CD4-positive, alpha-beta T cell treated with Interleukin-15 for 1 hour (primary cell): ENCODE data around the gene TMC1.

Experiments
- DNase-seq: peaks from one replicate; pipeline ENCODE4 v3.0.0-alpha.2; 2020

TMC1 gene

GRCh38 chr9:72685911-72686310 is 164.5 kb downstream of the TMC1 start:
- DNase-seq, result no peak

- DNase-seq, result no peak
Observed at GRCh38 chr9:72687331-72687730, 165.9 kb downstream of the TMC1 start.

DNA sequence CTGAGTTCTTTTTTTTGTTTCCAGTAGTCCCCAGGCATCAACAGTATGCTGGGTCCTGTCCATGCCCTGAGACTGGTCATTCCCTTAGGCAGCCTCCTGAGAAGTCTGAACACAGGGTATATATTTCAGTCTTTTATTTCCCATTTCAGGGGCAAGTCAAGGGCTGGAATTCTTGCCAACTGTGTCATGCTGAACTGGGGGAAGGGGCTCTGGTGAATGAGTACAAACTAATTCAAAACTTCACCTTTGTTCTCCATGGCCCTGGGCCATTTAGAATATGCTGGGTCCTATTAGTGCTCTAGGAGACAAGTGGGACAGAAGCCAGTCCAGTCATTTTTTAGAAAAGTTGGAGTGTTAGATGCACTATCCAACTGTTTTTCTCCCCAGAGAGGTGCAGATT is 170.3 kb downstream of the TMC1 start:
- no peak for DNase-seq

DNA sequence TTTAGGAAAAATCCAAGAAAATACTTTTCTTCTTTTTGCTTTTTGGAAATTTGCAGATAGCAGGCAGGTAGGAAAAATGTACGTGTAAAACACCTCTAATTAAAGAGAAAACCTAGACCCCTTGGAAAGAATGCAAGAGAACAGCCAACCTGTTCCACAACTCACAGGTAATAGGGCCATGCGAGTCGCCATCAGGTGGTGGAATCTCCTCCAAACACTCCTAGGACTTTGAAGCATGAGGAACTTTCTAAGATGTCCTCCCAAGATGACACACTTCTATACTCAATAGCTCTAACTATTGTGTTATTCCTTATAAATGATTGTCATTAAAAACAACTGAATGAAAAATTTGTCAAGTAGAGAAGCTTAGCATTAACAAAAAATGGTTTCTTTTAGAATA is 174.0 kb downstream of the TMC1 start:
- DNase-seq, result no peak

- no peak for DNase-seq
Observed at GRCh38 chr9:72696511-72696910, 175.1 kb downstream of the TMC1 start.

GRCh38 chr9:72701510-72701909 is 180.1 kb downstream of the TMC1 start:
- DNase-seq, result no peak

DNA sequence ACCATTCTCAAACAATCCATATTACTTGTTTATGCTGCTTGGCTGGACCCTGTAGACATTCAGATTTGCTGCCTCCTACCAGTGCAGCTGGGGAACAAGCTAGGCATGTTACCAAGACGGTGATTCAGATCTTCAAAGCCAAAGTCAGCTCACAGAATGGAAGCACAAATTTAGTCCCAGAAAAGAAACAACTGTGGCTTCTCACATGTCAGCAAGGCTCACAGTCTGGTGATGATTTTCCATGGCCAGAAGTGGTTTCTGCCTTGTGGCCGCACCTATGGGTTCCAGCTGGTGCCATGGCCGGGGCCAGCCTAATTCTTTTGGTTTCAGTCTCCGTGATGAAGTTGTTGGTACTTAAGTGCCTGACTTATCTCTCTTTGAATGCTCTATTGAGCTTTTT is 182.2 kb downstream of the TMC1 start:
- no peak for DNase-seq

GRCh38 chr9:72704688-72705375 is 183.4 kb downstream of the TMC1 start:
- no peak for DNase-seq

- DNase-seq, result no peak
Observed at GRCh38 chr9:72718503-72718902, 197.1 kb downstream of the TMC1 start.

GRCh38 chr9:72721067-72721466 is 199.7 kb downstream of the TMC1 start:
- no peak for DNase-seq

GRCh38 chr9:72726947-72727346 is 205.5 kb downstream of the TMC1 start:
- no peak for DNase-seq

DNA sequence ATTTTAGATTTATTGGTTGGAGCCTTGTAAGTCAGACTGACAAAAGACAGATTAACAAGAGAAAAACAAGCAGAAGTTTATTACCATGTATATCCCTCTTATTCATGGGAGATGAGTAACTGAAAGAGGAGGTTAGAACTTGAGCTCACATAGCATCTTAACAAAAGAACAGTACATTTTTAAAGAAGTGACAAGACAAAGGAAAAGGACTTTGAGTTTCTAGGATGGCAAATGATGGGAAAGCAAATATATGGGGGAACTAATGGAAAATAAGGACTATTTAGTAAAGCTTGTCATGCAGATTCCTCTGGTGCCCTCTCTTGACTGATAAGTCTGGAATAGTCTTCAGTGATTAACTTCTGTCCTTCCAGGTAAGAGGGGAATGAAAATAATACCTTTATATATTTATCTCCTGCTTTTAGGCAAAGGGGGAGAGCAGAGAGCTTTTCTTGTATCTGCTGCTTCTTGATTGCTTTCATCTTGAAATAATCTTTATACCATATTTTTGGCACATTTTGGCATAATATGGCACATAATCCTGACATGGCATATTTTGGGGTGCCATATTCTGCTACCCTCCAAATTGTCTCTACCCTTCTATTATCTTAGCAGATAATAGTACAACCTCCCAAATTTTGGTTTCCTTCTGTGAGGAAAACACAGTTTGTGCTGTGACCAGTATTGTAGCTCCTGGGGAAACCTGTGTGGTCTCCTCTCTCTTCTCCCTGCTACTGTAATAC is 206.8 kb downstream of the TMC1 start:
- DNase-seq, result no peak

DNA sequence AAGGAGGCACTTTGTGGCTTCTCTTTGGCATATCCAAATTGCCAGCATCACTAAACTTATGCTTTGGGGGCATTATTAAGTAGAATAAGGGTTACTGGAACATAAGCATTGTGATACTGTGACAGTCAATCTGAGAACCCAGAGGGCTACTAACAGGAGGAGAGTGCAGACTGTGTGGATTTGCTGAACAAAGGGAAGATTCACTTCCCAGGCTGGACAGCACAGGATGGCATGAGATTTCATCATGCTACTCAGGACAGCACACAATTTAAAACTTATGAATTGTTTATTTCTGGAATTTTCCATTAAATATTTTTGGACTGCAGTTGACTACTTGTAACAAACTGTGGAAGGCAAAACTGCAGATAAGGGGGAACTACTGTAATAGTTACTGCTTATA is 212.5 kb downstream of the TMC1 start:
- no peak for DNase-seq

DNA sequence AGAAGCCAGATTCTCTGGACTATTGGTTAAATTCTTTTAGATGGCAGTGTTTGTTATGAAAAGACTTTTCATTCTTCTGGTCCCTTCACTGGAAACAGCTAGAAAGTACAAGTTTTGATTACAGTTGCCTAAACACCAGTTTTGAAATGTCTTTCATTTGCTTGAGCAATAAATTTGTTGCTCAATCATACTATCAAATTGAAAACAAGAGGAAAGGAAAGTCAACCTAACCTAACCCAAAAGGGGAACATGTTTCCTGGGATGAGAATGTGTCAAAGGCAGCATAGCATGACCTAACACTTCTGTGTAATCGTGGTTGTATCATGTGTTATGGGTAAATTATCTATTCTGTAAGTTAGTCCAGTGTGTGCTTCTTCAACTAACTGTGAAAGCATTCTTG is 213.2 kb downstream of the TMC1 start:
- DNase-seq, result no peak

DNA sequence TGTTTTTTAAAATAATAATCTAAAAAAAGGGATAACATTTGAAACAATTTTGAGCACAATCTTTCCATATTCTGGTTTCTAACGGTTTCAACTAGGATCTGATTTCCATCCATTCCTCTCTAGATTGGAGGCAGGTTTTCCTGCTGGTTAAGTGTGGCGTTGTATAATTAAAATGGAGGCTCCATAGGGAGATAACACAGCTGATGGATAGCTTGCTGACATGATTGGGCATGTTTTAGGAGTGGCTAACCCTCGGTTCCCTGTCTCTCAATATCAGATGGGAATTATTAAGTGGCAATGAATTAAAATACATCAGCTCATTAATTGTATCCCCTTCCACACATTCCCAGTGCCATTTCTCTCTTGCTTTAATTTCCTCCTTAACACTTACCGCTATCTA is 222.4 kb downstream of the TMC1 start:
- no peak for DNase-seq

DNA sequence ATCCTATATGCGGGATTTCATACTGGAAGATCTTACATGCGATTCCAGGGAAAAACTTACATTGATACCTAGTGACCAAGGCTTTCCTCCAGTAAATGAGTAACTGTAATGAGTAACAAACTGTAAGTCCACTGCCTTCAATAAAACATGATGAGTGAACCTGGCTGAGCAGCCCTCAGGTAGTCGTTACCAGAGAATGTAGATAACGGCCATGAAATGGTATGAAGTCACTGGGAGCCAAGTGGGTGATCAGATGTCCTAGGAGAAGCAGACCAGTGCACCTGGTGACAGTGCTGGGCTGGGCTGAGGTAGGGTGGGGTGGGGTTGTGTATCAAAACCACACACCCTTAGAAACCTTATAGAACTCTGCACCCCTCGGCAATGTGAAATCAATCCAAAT is 227.9 kb downstream of the TMC1 start:
- DNase-seq, result no peak

- DNase-seq, result no peak
Observed at GRCh38 chr9:72751541-72751940, 230.1 kb downstream of the TMC1 start.

- no peak for DNase-seq
Observed at GRCh38 chr9:72753266-72753893, 232.0 kb downstream of the TMC1 start.

DNA sequence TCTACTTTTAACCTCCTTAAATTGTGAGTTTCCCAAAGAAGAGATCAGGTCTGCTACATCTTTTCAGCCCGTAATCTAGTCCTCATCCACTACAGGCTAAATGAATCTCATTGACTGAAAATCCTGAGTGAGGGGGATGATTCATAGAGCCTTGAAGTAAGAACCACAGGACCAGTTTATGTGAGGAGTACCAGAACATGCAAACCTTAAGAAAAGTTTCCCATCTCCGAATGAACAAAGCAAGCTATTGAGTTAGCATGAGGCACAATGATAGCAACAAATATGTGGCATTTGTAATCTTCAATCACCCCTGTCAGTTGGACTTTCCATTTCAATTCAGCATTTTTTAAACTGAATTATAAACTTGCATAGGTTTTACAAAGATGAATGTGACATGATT is 234.4 kb downstream of the TMC1 start:
- no peak for DNase-seq

DNA sequence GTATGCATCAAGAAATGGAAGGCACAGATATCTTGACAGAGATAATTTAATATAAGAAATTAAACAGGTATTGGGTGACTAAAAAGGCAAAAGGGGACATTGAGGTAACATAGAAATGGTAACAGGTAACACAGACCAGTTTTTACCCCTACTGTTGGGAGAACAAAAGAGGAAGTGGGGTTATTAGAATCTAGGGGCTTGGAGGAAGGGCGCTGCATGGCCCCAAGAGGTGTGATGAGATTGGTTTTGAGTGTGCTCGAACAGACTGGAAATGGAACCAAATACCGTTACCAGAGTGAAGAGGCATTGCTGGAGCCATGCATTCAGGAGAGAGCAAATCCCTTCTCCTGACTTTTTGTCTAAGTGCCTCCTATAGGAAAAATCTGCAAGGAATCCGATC is 237.5 kb downstream of the TMC1 start:
- no peak for DNase-seq

DNA sequence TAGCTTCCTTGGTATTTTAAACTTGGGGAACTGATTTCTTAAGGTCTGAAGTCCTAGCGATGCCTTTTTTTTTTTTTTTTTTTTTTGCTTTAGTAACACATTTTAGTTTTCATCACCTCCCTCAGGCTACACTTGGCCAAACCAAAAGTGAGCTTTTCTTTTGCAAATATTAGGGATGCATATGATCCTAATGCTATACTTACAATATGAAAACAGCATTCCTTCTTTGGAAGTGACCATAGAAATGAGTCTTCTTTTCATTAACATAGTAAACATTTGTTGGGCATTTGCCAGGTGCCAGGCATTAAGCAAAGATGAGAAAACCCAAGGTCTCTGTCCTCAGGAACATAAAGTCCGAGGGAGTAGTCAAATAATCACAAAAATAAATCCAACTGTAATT is 241.6 kb downstream of the TMC1 start:
- DNase-seq, result no peak

- DNase-seq, result no peak
Observed at GRCh38 chr9:72769546-72769945, 248.1 kb downstream of the TMC1 start.

- no peak for DNase-seq
Observed at GRCh38 chr9:72772661-72773060, 251.3 kb downstream of the TMC1 start.

DNA sequence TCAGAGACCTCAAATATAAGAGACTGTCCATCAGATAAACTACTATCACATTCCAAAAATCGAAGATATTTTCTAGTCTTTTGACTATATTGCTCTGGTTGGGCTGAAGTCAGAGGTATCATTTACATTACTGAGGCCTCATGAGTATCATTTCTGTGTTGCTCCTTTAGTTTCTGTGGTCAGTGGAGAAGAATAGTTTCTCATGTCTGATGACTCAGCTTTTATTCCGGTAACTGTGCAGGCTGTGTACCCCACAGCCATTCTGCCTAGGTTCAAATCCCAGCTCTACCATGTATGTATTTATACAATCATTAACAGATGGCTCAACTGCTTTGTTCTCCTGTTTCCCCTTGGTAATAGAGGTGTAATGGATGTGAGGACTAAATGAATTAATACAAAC is 252.2 kb downstream of the TMC1 start:
- no peak for DNase-seq
